Measurements from ENCODE around the gene CYP24A1. TPM values are rescaled to one million over a fixed set of nuclear protein-coding genes. Genes with fewer than 3 reads are reported as not detected.

CYP24A1 gene
- total and polyA plus RNA-seq, 2 of the 13 experiments (the other 11 are each of a cell fraction or from before 2014, with no cell fraction given), result 9.4 to 32.7 TPM

- TF ChIP-seq ZBTB44 (CRISPR knock-in tag; IDR thresholded peaks at IDR 0.05) (no peak; the same call in 1 of the 2 replicates), GPBP1L1 (CRISPR knock-in tag; IDR thresholded peaks at IDR 0.05) (no peak), ARNTL (CRISPR knock-in tag; IDR thresholded peaks at IDR 0.05) (peak; percentile 96), ZFP82 (CRISPR knock-in tag; IDR thresholded peaks at IDR 0.05; ENCODE audit: borderline replicate concordance) (peak; percentile 84; the same call in 1 of the 2 replicates), SETDB1 (CRISPR knock-in tag; IDR thresholded peaks at IDR 0.05; ENCODE audit: borderline replicate concordance) (no peak), MEIS2 (CRISPR knock-in tag; IDR thresholded peaks at IDR 0.05) (peak; percentile 96), ZNF598 (CRISPR knock-in tag; IDR thresholded peaks at IDR 0.05; ENCODE audit: borderline replicate concordance) (no peak), NFRKB (IDR thresholded peaks at IDR 0.05) (no peak), ZNF841 (CRISPR knock-in tag; IDR thresholded peaks at IDR 0.05; ENCODE audit: borderline replicate concordance) (no peak), MXD3 (CRISPR knock-in tag; IDR thresholded peaks at IDR 0.05) (peak; percentile 52; the same call in 1 of the 2 replicates), ZNF44 (CRISPR knock-in tag; IDR thresholded peaks at IDR 0.05) (peak; percentile 69; the same call in 1 of the 2 replicates), HMGXB3 (CRISPR knock-in tag; IDR thresholded peaks at IDR 0.05; ENCODE audit: borderline replicate concordance) (peak; percentile 87), RORA (CRISPR knock-in tag; IDR thresholded peaks at IDR 0.05) (no peak), ZSCAN30 (CRISPR knock-in tag; IDR thresholded peaks at IDR 0.05) (no peak), FUBP1 (CRISPR knock-in tag; IDR thresholded peaks at IDR 0.05; ENCODE audit: borderline replicate concordance) (no peak), TFE3 (CRISPR knock-in tag; IDR thresholded peaks at IDR 0.05) (peak; percentile 98)
These were observed 69.8 kb downstream of the CYP24A1 start (continued) for GRCh38 chr20:54103762-54104600.
